HL-60/S4 treated with phorbol 12-myristate 13-acetate at 8.2 ng/mL for 4 days and 3 days (cell line): Measurements from ENCODE around the gene WBP1L.
"Not testable (repeated sequence)": the region's sequence is repeated elsewhere in the genome, so short reads cannot be mapped to it uniquely, and the experiment has no call there.

ENCODE experiments used
- in situ Hi-C: fragments of 300-500 bp; cut with MboI; formaldehyde crosslinking; loops from 2 replicates; pipeline ENCODE4 v1.15.0; 2022; ENCODE audit warnings: low sequenced_read_pairs

WBP1L gene

DNA sequence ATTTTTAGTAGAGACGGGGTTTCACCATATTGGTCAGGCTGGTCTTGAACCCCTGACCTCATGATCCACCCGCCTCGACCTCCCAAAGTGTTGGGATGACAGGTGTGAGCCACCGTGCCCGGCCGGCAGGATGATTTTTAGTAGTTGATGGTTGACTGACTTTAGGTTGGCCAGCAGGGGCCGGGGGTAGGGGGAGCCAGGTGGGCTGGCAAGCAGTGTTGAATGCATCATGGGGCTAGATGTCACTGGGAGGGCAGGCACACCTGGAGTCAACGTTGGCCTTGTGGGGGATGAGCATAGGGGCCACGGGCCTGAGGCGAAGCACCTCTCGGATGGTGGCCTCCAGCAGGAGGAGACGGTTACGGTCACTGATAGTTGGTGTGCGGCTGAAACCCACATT lies 88.5 kb downstream of the WBP1L start:
- in situ Hi-C loops: loop anchor here (10.0 kb wide), 2 partner anchors 107 to 233 kb away; no protein-coding TSS in a partner anchor

DNA sequence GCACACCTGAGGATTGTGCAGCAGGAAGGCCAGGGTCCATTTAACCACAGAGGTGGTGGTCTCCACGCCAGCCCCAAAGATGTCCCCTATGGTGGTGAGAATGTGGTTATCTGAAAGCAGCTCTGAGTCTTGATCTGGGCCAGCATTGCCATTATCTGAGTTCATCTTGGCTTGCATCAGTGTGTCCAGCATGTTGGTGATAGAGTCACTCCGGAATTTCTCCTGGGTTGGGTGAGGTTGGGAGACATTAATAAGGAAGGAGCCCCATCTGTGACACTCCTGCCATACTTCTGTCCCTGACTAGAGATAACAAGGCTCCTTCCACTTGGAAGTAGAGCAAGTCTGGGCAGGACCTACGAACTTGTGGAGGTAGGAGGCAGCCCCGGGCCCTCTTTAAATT lies 89.2 kb downstream of the WBP1L start:
- in situ Hi-C loops: loop anchor here (10.0 kb wide), 2 partner anchors 108 to 232 kb away; no protein-coding TSS in a partner anchor

DNA sequence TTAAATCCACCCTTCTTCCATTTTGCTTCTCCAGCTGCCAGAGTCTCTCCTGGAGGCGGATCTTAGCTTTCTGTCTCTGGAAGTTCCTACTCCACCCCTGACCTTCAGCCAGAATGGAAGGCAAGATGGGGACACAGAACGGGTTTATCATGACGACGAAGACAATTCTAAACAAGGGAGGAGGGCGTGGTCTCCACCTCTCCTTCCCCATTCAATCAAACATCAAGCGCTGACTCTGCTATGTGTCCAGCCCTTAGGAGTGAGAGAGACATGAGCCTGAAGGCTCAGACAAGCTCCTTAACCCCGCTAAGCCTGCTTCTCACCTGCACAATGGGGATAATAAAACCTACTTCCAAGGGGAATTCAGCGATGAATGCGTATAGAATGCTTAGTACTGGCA lies 90.4 kb downstream of the WBP1L start:
- in situ Hi-C loops: loop anchor here (10.0 kb wide), 2 partner anchors 109 to 231 kb away; no protein-coding TSS in a partner anchor

DNA sequence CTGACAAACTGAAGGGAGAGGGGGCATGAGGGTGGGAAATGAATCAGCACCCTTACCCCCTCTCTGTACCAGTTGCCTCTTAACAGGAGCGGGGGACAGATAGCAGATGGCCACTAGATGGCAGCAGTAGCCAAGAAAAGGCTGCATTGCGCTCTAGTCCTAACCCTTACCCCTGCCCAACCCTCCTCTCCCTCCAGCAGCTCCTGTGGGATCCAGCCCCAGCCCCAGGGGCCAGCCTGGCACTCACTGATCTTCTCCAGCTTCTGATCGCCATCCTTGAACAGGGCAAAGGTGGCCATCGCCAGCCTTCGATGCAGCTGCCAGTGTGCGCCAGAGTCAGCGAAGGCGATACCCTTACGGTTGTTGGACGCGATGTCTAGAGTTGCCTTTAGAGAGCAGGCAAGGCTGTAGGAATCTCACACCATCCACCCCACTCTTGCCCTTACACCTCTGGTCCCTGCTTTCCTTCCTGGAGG lies 91.3 kb downstream of the WBP1L start:
- in situ Hi-C loops: loop anchor here (10.0 kb wide), 2 partner anchors 110 to 230 kb away; no protein-coding TSS in a partner anchor

DNA sequence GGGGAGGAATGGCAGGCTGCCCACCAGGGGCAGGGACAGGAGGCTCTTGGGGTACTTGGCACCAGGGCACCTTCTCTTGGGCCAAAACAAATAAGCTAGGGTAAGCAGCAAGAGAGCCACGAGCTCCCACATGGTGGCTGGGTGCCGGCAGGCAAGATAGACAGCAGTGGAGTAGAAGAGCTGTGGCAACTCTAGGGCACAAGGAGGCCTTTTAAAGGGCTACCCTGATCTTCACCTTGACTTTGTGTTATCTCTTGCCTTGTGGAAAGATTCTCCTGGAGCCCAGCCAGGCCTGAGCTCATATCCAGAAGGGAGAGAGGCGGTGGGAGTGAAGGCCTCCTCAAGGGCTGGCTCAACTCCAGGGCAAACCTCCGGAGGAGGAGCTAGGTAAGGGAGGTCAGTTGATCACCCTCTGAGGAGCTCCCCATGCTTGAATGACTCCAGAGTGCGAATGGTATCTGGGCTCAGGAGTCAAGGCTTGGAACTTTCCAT lies 93.5 kb downstream of the WBP1L start, which contains the start of gene CYP17A1:
CYP17A1 (minus strand) TSS at position 184 of the 492 bp plus-strand sequence; CDS start at position 132, 52 bp downstream.
- in situ Hi-C loops: loop anchor here (10.0 kb wide), 2 partner anchors 112 to 228 kb away; no protein-coding TSS in a partner anchor

DNA sequence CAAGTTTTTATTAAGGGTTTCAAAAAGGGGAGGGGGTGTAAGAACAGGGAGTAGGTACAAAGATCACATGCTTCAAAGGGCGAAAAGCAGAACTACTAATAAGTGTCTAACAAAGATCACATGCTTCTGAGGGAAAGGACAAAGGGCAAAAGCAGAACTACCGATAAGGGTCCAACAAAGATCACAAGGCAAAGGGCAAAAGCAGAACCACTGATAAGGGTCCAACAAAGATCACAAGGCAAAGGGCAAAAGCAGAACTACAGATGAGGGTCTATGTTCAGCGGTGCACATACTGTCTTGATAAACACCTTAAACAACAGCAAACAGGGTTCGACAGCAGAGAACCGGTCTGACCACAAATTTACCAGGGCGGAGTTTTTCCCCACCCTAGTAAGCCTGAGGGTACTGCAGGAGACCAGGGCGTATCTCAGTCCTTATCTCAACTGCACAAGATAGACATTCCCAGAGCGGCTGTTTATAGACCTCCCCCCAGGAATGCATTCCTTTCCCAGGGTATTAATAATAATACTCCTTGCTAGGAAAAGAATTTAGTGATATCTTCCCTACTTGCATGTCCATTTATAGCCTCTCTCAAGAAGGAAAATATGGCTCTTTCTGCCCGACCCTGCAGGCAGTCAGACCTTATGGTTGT lies 94.7 kb downstream of the WBP1L start:
- in situ Hi-C loops: loop anchor here (10.0 kb wide), 2 partner anchors 114 to 226 kb away; no protein-coding TSS in a partner anchor

DNA sequence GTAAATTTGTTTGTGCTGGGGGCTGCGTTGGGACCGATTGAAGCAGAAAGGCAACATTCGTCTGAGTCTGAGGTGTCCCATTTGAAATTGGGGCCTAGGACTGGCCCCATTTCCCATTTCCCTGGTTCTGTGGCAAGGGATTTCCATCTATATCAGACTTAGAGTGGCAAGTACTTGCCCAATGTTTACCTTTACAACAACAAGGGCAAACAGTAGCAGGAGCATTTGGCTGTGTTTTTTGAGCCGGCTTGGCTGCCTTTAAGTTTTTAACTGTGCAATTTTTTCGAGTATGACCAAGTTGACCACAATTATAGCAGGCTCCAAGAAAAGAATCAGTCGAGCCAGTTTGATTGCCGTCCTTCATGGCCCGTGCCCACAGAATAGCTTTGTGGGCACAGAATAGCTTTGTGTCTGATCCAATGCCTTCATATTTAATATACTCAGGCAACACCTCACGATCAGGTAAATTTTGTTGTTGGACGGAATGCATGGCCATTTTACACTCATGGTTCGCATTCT lies 98.1 kb downstream of the WBP1L start:
- in situ Hi-C loops: no loop called here

DNA sequence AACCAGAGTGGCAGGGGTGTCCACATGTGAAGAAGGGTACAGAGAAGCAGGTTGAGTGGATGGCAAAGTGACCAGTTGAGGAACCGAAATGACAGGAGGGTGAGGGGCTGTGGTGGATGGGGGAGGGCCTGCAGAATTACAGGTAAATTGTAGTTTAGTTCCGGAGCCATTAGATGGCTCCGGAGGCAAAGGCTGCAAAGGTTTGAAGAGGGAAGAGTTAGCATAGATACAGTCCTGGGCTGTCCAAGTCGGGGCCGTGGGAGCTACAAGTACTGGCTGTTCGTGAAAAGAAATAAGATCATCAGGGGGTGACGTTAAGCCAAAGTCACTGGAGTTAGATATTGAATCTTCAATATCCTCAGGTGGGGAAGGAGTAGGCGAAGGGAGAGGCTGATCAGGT lies 99.4 kb downstream of the WBP1L start:
- in situ Hi-C loops: not testable (repeated sequence)

DNA sequence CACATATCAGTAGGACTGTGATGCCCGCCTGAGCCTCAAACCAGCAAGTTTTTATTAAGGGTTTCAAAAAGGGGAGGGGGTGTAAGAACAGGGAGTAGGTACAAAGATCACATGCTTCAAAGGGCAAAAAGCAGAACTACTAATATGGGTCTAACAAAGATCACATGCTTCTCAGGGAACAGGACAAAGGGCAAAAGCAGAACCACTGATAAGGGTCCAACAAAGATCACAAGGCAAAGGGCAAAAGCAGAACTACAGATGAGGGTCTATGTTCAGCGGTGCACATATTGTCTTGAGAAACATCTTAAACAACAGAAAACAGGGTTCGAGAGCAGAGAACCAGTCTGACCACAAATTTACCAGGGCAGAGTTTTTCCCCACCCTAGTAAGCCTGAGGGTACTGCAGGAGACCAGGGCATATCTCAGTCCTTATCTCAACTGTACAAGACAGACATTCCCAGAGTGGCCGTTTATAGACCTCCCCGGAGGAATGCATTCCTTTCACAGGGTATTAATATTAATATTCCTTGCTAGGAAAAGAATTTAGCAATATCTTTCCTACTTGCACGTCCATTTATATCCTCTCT lies 100.5 kb downstream of the WBP1L start:
- in situ Hi-C loops: not testable (repeated sequence)

DNA sequence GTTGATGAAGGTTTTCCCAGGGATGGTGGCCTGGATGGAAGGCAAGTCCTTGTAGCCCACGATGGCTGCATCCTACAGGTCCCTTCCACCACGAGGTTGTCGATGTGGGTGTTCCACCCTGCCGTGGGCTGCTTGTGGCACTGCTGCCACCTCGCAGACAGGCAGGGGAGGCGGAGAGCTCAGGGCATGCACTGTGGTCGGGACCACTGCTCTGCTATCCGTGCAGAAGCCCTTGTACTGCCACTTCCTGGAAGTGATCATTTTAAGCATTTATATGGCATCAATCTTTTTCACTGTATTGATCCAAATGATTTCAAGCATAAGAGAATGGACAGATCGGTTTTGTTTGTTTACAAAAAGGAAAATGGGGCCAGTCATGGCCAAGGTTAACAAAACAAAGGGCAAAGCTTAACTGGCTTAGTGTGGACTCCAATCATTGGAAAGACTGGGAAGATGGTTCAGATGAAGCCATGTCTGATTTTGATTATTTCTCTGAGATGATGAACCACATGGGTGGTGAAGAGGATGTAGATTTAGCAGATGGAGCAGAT lies 101.7 kb downstream of the WBP1L start:
- in situ Hi-C loops: no loop called here

DNA sequence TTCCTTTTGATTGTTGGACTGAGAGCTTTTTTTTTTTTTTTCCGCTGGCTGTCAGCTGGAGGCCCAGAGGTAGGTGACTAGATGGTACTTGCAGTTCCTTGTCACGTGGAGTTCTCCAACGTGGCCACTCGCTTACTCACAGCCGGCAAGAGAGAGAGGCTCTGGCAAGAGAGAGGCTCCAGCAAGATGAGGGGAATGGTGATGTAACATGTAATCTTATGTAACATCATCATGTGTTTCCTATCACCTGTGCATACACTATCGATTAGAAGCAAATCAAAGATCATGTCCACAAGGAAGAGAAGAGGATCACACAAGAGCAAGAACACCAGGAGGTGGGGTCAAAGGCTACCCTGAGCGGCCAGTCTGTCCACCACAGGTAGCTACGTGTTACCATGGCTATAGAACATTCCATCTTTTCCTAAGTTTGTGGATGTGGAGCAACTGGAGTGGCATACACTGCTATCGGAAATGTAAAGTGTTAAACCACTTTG lies 106.3 kb downstream of the WBP1L start:
- in situ Hi-C loops: no loop called here

DNA sequence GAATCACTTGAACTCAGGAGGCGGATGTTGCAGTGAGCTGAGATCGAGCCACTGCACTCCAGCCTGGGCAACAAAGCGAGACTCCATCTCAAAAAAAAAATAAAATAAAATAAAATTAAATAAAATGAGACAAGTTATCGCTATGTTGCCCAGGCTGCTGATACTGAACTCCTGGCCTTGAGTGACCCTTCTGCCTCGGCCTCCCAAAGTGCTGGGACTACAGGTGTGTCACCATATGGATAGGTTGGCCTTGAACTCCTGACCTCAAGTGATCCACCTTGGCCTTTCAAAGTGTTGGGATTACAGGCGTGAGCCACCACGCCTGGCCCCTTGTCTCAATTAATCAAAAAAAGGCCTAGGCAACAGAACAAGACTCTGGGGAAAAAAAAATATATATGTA lies 109.5 kb downstream of the WBP1L start:
- in situ Hi-C loops: not testable (repeated sequence)

DNA sequence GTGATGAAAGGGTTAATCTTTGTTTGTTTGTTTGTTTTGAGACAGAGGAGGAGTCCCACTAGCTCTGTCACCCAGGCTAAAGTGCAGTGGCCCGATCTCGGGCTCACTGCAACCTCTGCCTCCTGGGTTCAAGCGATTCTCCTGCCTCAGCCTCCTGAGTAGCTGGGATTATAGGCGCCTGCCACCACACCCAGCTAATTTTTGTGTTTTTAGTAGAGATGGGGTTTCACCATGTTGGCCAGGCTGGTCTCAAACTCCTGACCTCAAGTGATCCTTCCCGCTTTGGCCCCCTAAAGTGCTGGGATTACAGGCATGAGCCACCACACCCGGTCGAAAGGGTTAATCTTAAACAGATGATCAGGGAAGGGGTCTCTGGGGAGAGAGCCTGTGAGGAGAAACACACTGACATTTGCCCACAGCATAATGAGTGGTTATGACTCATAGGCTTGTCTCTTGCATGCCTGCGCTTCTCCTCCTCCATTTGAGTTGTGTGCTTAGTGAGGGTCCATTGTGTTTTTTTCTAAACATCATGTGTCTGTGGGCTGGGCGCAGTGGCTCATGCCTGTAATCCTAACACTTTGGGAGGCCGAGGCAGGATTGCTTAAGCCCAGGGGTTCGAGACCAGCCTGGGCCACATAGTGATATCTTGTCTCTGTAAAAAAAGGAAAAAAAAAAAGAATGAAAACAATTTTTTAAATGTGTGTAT lies 112.1 kb downstream of the WBP1L start:
- in situ Hi-C loops: not testable (repeated sequence)

DNA sequence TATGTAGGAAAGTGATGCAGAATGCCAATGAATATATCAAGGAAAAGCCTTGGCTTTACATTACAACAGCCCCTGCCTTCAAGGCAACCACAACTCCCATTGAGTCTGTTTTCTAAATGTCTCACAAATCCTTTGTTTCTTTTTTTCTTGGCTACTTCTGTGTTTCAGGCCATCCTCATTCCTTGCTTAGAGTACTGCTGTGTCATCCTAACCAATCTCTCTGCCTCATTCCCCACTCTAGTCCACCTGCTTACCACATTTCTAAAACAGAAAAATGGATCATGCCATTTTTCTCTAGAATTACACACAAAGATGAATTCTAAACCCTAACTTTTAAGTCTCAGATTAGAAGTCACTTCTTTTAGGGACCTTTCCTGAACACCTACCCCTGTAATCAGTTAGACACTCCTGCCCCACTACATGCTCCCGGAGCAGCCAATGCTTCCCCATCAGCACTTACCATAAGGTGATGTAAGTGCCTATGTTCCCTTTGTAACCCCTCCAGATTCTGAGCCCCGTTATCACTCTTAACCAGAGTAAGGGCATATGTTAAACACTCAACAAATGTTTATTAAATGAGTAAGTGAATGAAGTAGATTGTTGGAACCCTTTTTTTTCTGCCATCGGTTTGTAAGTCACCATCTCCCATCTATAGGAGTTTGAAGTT lies 113.1 kb downstream of the WBP1L start:
- in situ Hi-C loops: no loop called here

DNA sequence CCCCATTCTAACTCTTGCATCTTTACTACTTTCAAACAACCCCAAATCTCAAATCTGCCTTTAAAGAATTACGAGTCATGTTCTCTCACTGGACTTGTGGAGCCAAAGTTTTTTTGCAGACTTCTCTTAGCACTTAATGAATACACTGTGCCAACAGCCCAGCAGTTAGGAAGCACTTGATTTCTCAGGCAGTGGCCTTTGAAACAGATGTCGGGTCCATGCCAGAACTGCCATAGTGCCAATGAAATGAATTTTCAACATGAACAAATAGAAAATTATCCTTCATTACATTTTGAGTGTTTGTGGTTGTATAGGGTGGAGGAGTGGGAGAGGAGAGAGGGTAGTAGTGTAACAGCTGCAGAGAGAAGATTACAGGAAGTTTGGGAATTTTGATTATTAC lies 116.2 kb downstream of the WBP1L start:
- in situ Hi-C loops: no loop called here

DNA sequence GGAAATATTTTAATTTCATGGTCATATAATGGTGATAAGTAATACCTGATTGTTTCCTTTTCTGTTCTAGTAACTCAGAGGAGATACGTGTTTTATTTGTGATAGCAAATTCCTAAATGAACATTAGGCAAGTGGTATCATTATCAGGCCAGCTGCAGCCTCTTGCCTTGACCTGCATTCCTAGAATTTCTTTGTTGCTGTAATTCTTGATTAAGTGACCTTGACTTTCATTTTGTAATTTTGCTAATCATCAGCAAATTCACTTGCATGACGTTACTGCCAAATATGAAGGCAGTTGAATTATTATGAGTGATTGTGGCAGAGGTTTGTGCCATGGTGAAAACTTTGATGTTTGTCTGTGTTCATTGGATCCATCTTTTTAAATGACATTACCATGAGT lies 119.9 kb downstream of the WBP1L start:
- in situ Hi-C loops: no loop called here

DNA sequence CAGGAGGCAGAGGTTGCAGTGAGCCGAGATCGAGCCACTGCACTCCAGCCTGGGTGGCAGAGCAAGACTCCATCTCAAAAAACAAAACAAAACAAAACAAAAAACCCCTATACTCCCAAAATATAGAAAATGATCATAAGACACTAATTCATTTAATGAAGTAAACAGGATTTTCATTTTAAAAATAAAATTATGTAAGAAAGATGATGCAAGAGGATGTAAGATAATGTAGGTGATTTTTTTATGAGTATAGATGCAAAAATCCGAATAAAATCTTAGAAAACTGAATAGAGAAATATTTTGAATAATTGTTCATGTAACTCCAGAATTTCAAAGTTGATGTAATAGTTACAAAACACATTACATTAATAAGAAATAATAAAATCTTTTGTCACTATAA lies 121.9 kb downstream of the WBP1L start:
- in situ Hi-C loops: no loop called here
